ENCODE measurements around the gene SLC7A5.
"Not testable (repeated sequence)": the region's sequence is repeated elsewhere in the genome, so short reads cannot be mapped to it uniquely, and the experiment has no call there.

SLC7A5 gene

GRCh38 chr16:87789437-87790291 lies 79.6 kb downstream of the SLC7A5 start:
- DNase-seq, result no peak

GRCh38 chr16:87788730-87789436 lies 80.4 kb downstream of the SLC7A5 start:
- not testable (repeated sequence) for DNase-seq

- DNase-seq, result not testable (repeated sequence)
Measured at GRCh38 chr16:87787451-87788091, 81.7 kb downstream of the SLC7A5 start.

GRCh38 chr16:87784812-87785211 lies 84.5 kb downstream of the SLC7A5 start:
- DNase-seq, result no peak

- no peak for DNase-seq
Measured at GRCh38 chr16:87782033-87782432, 87.3 kb downstream of the SLC7A5 start.

DNA sequence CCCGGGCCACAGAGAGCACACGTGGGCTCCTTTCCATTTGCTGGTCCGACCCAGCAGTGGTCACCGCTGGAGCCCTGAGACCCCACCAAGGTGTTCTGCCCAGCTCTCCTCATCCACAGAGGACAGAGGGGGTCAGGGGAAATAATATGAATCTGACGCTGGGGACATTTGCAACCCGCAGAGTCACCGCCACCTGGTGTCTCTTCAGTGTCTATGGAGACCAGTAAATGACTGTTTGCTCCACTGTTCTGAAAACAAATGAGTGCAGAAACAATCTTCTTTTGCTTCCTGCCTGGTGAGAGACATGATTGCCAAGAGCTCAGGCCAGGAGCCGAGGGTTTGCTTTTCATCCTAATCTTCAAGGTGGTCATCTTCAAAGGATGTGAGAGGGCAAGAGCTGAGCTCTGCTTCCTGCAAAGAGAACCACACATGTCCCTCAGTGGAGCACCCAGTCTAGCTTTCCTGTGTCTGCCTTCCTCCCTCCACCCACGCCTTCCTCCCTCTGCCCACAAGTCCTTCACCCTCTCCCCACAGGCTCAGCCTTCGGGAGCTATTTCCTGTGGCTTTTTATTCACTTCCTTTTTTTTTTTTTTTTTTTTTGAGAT lies 88.8 kb downstream of the SLC7A5 start:
- DNase-seq, result peak; percentile 87
